Measurements from ENCODE around the gene FLCN. TPM values are rescaled to one million over a fixed set of nuclear protein-coding genes. Genes with fewer than 3 reads are reported as not detected.

The FLCN gene
- total and polyA plus RNA-seq, 7 donors, result 38.7 to 106 (median 58.3) TPM

- TF ChIP-seq, protein P1, sequence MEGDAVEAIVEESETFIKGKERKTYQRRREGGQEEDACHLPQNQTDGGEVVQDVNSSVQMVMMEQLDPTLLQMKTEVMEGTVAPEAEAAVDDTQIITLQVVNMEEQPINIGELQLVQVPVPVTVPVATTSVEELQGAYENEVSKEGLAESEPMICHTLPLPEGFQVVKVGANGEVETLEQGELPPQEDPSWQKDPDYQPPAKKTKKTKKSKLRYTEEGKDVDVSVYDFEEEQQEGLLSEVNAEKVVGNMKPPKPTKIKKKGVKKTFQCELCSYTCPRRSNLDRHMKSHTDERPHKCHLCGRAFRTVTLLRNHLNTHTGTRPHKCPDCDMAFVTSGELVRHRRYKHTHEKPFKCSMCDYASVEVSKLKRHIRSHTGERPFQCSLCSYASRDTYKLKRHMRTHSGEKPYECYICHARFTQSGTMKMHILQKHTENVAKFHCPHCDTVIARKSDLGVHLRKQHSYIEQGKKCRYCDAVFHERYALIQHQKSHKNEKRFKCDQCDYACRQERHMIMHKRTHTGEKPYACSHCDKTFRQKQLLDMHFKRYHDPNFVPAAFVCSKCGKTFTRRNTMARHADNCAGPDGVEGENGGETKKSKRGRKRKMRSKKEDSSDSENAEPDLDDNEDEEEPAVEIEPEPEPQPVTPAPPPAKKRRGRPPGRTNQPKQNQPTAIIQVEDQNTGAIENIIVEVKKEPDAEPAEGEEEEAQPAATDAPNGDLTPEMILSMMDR (IDR thresholded peaks at IDR 0.05), result no peak
- 89 to 92% (median 91%) methylated on average over 17 of the region's 17 CpGs for WGBS, 3 donors
These were observed 20.7 kb downstream of the FLCN start for GRCh38 chr17:17216236-17216635.

DNA sequence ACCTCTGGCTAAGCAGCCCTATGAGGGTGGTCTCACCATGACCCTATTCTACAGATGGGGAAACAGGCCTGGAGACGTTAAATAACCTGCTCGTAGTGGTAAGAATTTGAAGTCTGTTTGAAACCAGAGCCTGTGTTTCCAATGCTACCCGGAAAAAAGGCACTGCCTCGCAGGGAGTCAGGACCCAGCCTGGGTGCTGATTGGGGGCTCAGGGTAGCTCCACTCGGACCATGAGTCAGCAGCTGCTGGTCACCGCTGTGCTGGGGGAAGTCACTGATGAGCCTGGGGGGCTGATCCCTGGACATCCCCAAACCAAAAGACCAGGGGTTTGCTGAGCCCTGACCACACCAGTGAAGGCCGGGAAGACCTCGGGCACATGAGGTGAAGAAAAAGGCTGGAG lies 21.4 kb downstream of the FLCN start:
- WGBS, 3 donors, result 84 to 86% (median 85%) methylated on average over 8 of the region's 8 CpGs
- peaks cover 16% of the 10 kb centered on the region for H3K4me1 ChIP-seq
- DNase-seq, result no peak
- H3K36me3 ChIP-seq (ENCODE audit: insufficient read depth in 1 of 2, low read depth in 1 of 2), result peaks cover 5 to 98% of the 10 kb centered on the region in 2 donors
- no peaks in the 10 kb centered on the region for H3K9me3 ChIP-seq
- TF ChIP-seq, protein P1 (IDR thresholded peaks at IDR 0.05), result no peak
- ATAC-seq, result no peak
- H3K27me3 ChIP-seq (ENCODE audit: insufficient read depth in 3 of 3, low read length in 2 of 3), result no peaks in the 10 kb centered on the region
- no peak overlapping the region for H3K27ac ChIP-seq
- H3K4me3 ChIP-seq, result no peak overlapping the region
- intact Hi-C loops (cut with DNase I), result loop anchor here in 1 of 2 donors (10.0 kb wide), 1 partner anchor 181 kb away; no protein-coding TSS in a partner anchor

More at GRCh38 chr17:17216236-17216635, 20.7 kb downstream of the FLCN start:
- Histone ChIP-seq H3K27ac (no peak overlapping the region), H3K4me1 (peaks cover 10% of the 10 kb centered on the region), H3K27me3 (ENCODE audit: insufficient read depth in 3 of 3, low read length in 2 of 3) (no peaks in the 10 kb centered on the region), H3K9me3 (no peaks in the 10 kb centered on the region), H3K36me3 (ENCODE audit: insufficient read depth in 1 of 2, low read depth in 1 of 2) (peaks cover 5 to 100% of the 10 kb centered on the region in 2 donors), H3K4me3 (no peak overlapping the region)
- ATAC-seq (no peak), DNase-seq (no peak)
- intact Hi-C loops (cut with DNase I), result loop anchor here in 1 of 2 donors (10.0 kb wide), 1 partner anchor 181 kb away; no protein-coding TSS in a partner anchor

DNA sequence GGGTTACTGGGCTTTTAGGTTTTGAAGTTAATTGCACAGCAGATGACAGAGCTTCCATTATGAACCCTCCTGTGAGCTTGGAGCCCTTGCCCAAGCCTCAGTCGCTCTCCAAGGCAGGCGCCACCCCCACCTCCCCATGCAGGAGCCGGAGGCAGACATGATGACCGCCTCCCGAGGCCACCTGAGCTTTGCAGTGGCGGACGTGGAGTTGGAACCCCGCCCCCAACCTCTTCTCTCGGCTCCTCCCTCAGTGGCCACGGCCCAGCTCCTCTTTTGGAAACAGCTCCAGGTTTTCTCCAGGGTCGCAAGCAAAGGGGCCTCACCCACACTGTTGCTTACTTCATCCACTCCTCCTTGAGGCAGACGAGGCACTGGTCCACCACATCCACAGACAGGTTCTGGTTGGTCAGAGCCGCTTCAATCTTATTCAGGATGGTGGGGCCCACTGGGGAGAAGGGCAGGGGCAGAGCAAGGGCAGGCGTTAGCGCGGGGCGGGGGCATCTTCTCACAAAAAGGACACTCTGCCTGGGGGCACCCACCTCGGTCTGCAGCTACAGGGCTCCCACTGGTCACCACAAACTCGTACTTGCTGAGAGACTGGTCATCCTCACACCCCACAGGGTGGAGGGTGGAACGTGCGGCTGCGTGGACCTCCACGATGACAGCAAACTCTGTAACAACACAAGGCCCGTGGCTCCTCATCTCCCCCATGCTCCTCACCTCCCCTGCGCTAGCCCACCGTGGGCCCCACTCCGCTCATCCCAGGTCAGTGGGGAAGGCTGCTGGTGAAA lies 22.1 kb downstream of the FLCN start:
- Histone ChIP-seq H3K9me3 (no peaks in the 10 kb centered on the region), H3K4me1 (peaks cover 16% of the 10 kb centered on the region), H3K27ac (peak overlapping the region; percentile 9), H3K27me3 (ENCODE audit: insufficient read depth in 3 of 3, low read length in 2 of 3) (no peaks in the 10 kb centered on the region), H3K36me3 (ENCODE audit: insufficient read depth in 1 of 2, low read depth in 1 of 2) (peaks cover 5 to 90% of the 10 kb centered on the region in 2 donors), H3K4me3 (no peak overlapping the region)
- WGBS, 3 donors, result 84 to 87% (median 86%) methylated on average over 27 of the region's 27 CpGs
- intact Hi-C loops (cut with DNase I), result loop anchor here in 1 of 2 donors (10.0 kb wide), 1 partner anchor 180 kb away; no protein-coding TSS in a partner anchor
- TF ChIP-seq, protein P1 (IDR thresholded peaks at IDR 0.05), result no peak
- no peak for ATAC-seq
- DNase-seq, result no peak

DNA sequence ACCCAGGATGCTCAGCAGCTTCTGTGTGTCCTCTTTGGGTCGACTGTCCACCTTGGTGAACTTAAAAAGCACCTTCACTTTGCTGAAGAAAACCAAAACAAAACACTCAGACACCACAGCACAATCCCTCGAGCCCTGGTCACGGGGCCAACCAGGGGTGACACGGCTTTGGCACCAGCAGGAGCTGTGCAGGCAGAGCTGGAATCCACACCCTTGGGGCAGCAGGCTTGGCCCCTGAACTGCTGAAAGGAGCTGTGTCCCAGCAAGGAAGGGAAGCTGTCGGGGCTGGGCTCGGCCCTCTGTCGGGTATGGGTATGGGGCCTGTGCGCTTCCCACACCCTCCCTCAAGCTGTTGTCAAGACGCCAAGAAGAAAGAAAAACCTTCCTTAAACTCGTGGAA lies 23.2 kb downstream of the FLCN start:
- no peak for DNase-seq
- Histone ChIP-seq H3K36me3 (ENCODE audit: insufficient read depth in 1 of 2, low read depth in 1 of 2) (peaks cover 5 to 80% of the 10 kb centered on the region in 2 donors), H3K4me1 (peaks cover 16% of the 10 kb centered on the region), H3K27me3 (ENCODE audit: insufficient read depth in 3 of 3, low read length in 2 of 3) (no peaks in the 10 kb centered on the region), H3K9me3 (no peaks in the 10 kb centered on the region), H3K27ac (no peak overlapping the region), H3K4me3 (no peak overlapping the region)
- intact Hi-C loops (cut with DNase I), result loop anchor here in 1 of 2 donors (10.0 kb wide), 1 partner anchor 179 kb away; no protein-coding TSS in a partner anchor
- TF ChIP-seq, protein P1 (IDR thresholded peaks at IDR 0.05), result no peak
- no peak for ATAC-seq
- WGBS, 3 donors, result 50 to 73% (median 52%) methylated on average over 10 of the region's 10 CpGs

Measured in psoas muscle (tissue), 8 donors.